NB4 (cell line): ENCODE data around the gene MRPS34.

Experiments
- DNase-seq: peaks from one replicate; pipeline ENCODE4 v3.0.0; 2010; ENCODE audit warnings: low read depth
- H3K4me3 ChIP-seq: one replicate; pipeline ENCODE4 v1.5.1; 2011; ENCODE audit warnings: mild to moderate bottlenecking, low read depth, low read length, moderate library complexity
- CTCF ChIP-seq: IDR thresholded peaks from one replicate; pipeline ENCODE4 v1.5.1; 2012; ENCODE audit warnings: low read depth, low read length
- MYC ChIP-seq: IDR thresholded peaks from 2 replicates; pipeline ENCODE4 v1.6.1; 2011; ENCODE audit warnings: low read depth, low read length
- POLR2A ChIP-seq: IDR thresholded peaks from 2 replicates; pipeline ENCODE4 v1.6.1; 2011; ENCODE audit warnings: mild to moderate bottlenecking; ENCODE audit not compliant: insufficient read length; ENCODE audit errors: extremely low read depth
- TF ChIP-seq, protein P1 (sequence below): IDR thresholded peaks from 2 replicates; pipeline ENCODE4 v1.6.1; 2011; ENCODE audit warnings: low read depth, low read length

Gene MRPS34

DNA sequence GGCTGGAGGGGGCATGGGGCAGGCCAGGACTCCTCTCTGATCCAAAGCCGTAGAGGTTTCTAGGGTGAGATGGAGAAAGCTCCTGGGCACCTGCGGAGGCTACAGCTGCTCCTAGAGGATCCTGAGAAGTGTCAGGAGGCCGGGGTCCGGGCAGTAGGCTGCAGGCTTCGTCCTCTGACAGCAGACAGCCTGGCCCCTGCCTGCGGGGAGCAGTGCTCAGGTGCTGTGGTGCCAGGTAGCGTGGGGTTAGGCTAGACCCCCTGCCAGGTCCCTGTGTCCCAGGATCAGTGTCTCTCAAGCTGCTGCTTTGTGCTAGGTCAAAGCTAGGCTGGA, 1.5 kb upstream of the MRPS34 start:
- TF ChIP-seq, protein P1, sequence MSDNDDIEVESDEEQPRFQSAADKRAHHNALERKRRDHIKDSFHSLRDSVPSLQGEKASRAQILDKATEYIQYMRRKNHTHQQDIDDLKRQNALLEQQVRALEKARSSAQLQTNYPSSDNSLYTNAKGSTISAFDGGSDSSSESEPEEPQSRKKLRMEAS: no peak
- peak overlapping the region; percentile 64 for H3K4me3 ChIP-seq

GRCh38 chr16:1773703-1774447, 941 bp upstream of the MRPS34 start:
- peak; percentile 56 for DNase-seq
- no peak for TF ChIP-seq POLR2A
- no peak for TF ChIP-seq MYC
- TF ChIP-seq, protein P1: no peak
- no peak for TF ChIP-seq CTCF
- H3K4me3 ChIP-seq: peak overlapping the region; percentile 64

More for the DNA sequence above, 1.5 kb upstream of the MRPS34 start:
- DNase-seq: no peak

DNA sequence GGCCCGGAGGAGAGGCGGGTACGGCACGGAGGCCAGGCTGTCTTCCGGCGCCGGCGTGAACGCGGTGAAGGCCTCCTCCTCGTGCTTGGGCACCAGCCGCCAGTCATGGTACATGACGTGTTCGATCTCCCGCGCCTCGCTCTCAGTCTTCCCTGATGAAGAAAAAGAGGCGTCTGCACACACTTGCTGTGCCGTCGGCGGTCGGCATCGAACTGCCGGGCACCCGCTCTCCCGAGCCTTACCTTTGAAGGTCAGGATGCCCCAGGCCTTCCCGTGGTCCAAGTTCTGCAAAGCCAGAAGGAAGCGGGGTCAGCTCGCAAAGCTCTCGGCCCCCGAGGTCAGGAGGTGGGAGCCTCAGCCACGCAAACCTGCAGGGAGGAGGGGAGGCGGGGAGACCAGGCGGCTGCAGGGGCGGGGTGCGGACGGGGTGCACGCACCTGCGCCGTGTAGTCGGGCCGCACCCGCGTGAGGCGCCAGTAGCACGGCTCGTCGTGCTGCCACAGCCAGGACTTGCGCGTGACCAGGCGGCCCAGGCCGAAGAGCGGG, 499 bp downstream of the MRPS34 start, which contains the start of gene EME2:
TSS of gene EME2 (plus strand) at position 449 of the 546 bp plus-strand sequence. CDS start 418 bp downstream, outside the sequence.
- DNase-seq: peak; percentile 63
- no peak; the same call in 1 of the 2 replicates for TF ChIP-seq MYC
- TF ChIP-seq, protein P1: peak; percentile 49; the same call in 1 of the 2 replicates
- peak within 1 kb of the TSS; percentile 85 for H3K4me3 ChIP-seq

DNA sequence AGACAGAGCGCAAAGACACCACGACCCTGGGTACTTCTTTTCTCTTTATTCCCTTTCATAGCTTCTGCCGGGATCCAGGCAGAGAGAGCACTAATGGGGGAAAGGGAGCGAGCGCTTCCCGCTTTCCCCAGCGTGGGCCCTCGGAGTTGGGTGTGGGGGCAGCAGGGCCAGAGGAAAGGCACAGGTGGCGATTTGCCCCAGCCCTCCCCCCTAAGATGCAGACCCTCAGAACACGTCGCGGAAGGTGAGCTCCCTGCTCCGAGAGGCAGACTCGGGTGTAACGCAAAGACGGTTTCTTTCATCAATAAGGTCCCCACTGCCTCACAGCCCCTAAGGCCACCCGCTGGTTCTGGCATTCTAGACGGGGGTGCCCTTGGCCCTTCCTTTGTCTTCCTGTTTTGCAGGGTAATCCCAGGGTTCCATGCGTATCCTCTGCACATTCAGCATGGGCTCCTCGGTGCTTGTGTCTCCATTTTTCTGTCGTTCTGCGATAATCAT, 1.0 kb downstream of the MRPS34 start:
- peak overlapping the region; percentile 85 for H3K4me3 ChIP-seq
- no peak for TF ChIP-seq MYC
- TF ChIP-seq POLR2A: no peak
- TF ChIP-seq, protein P1: no peak
- no peak for DNase-seq

- TF ChIP-seq POLR2A (no peak), MYC (no peak; the same call in 1 of the 2 replicates), CTCF (no peak)
- TF ChIP-seq, protein P1: no peak
- DNase-seq: peak; percentile 73
- H3K4me3 ChIP-seq: peak within 1 kb of the TSS; percentile 85
Measured at GRCh38 chr16:1771188-1771863, 1.6 kb downstream of the MRPS34 start, which contains the start of gene NME3. TSS of gene NME3 (minus strand) at chr16:1771543. CDS start at chr16:1771534, 9 bp downstream.

DNA sequence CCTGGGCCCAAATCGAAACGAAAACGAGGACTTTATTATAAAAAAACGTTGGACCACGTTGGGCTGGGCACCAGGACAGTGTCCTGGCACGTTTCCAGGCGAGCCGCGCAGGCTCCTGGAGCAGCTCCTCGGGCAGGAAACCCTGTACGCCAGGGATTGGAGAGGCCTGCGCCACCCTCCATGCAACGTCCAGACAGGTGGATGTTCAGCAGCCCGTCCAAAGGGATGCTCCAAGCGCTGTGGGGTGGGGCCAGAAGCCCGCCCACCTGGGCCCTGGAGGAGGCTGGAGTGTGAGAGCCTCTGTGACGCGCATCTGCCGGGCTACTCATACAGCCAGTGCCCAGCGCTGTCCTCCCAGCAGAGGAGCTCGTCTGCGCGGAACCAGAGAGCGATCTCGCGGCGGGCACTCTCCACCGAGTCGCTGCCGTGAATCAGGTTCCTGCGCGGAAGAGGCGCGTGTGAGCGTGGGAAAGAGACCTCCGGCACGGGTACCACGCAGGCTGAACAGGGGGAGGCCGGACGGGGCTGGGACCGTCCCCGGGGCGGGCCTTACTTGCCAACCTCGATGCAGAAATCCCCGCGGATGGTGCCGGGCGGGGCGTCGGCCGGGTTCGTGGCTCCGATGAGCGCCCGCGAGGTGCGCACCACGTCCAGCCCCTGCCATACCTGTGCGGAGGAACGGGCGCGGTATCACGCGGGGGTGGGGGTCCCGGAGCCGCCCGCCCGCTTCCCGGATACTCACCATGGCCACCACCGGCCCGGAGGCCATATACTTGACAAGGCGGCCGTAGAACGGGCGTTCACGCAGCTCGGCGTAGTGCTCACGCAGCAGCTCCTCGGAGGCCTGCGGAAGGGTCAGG, 2.4 kb downstream of the MRPS34 start:
- no peak for TF ChIP-seq MYC
- no peak for TF ChIP-seq POLR2A
- TF ChIP-seq, protein P1: no peak
- TF ChIP-seq CTCF: no peak
- peak overlapping the region; percentile 32 for H3K4me3 ChIP-seq
- DNase-seq: no peak
